ENCODE results near the gene RNU1-1.
"Not testable (repeated sequence)": the region's sequence is repeated elsewhere in the genome, so short reads cannot be mapped to it uniquely, and the experiment has no call there.

GRCh38 chr1:16540421-16540893 is 26.4 kb upstream of the RNU1-1 start:
- TF ChIP-seq, protein P1, sequence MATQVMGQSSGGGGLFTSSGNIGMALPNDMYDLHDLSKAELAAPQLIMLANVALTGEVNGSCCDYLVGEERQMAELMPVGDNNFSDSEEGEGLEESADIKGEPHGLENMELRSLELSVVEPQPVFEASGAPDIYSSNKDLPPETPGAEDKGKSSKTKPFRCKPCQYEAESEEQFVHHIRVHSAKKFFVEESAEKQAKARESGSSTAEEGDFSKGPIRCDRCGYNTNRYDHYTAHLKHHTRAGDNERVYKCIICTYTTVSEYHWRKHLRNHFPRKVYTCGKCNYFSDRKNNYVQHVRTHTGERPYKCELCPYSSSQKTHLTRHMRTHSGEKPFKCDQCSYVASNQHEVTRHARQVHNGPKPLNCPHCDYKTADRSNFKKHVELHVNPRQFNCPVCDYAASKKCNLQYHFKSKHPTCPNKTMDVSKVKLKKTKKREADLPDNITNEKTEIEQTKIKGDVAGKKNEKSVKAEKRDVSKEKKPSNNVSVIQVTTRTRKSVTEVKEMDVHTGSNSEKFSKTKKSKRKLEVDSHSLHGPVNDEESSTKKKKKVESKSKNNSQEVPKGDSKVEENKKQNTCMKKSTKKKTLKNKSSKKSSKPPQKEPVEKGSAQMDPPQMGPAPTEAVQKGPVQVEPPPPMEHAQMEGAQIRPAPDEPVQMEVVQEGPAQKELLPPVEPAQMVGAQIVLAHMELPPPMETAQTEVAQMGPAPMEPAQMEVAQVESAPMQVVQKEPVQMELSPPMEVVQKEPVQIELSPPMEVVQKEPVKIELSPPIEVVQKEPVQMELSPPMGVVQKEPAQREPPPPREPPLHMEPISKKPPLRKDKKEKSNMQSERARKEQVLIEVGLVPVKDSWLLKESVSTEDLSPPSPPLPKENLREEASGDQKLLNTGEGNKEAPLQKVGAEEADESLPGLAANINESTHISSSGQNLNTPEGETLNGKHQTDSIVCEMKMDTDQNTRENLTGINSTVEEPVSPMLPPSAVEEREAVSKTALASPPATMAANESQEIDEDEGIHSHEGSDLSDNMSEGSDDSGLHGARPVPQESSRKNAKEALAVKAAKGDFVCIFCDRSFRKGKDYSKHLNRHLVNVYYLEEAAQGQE (IDR thresholded peaks at IDR 0.05) = not testable (repeated sequence)
- TF ChIP-seq, protein P2, sequence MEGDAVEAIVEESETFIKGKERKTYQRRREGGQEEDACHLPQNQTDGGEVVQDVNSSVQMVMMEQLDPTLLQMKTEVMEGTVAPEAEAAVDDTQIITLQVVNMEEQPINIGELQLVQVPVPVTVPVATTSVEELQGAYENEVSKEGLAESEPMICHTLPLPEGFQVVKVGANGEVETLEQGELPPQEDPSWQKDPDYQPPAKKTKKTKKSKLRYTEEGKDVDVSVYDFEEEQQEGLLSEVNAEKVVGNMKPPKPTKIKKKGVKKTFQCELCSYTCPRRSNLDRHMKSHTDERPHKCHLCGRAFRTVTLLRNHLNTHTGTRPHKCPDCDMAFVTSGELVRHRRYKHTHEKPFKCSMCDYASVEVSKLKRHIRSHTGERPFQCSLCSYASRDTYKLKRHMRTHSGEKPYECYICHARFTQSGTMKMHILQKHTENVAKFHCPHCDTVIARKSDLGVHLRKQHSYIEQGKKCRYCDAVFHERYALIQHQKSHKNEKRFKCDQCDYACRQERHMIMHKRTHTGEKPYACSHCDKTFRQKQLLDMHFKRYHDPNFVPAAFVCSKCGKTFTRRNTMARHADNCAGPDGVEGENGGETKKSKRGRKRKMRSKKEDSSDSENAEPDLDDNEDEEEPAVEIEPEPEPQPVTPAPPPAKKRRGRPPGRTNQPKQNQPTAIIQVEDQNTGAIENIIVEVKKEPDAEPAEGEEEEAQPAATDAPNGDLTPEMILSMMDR (IDR thresholded peaks at IDR 0.05; ENCODE audit: low read depth, low read length, missing input control) = not testable (repeated sequence)
- TF ChIP-seq, protein P3, sequence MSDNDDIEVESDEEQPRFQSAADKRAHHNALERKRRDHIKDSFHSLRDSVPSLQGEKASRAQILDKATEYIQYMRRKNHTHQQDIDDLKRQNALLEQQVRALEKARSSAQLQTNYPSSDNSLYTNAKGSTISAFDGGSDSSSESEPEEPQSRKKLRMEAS (IDR thresholded peaks at IDR 0.05) = not testable (repeated sequence)
- not testable (repeated sequence) for TF ChIP-seq SP1 (IDR thresholded peaks at IDR 0.05); TAF1 (conservative IDR thresholded peaks at IDR 0.05); FOXA1 (IDR thresholded peaks at IDR 0.05); YY1 (IDR thresholded peaks at IDR 0.05); JUND (IDR thresholded peaks at IDR 0.05); NR2F2 (IDR thresholded peaks at IDR 0.05); EGR1 (IDR thresholded peaks at IDR 0.05; ENCODE audit: low read depth in 2 of 2); RAD21 (IDR thresholded peaks at IDR 0.05); GABPA (IDR thresholded peaks at IDR 0.05 in 1 of 2, conservative IDR thresholded peaks at IDR 0.05 in 1 of 2); ZBTB33 (IDR thresholded peaks at IDR 0.05)
- TF ChIP-seq, protein P4, sequence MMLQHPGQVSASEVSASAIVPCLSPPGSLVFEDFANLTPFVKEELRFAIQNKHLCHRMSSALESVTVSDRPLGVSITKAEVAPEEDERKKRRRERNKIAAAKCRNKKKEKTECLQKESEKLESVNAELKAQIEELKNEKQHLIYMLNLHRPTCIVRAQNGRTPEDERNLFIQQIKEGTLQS (IDR thresholded peaks at IDR 0.05) = not testable (repeated sequence)

Measured in liver (tissue), 3 donors.